ENCODE results near the gene GAS1. TPM values are rescaled to one million over a fixed set of nuclear protein-coding genes. Genes with fewer than 3 reads are reported as not detected.

Gene GAS1
- total RNA-seq, 1 experiment from 2014 or later: 0.07 TPM

GRCh38 chr9:86971742-86972141 lies 24.4 kb upstream of the GAS1 start:
- no peak overlapping the region for H3K4me2 ChIP-seq (ENCODE audit: low read length)
- TF ChIP-seq EZH2phosphoT487 (IDR thresholded peaks at IDR 0.05; ENCODE audit: borderline replicate concordance): no peak
- TF ChIP-seq SRF (IDR thresholded peaks at IDR 0.05; ENCODE audit: low read depth): no peak
- no peak for TF ChIP-seq ZFX (IDR thresholded peaks at IDR 0.05)
- TF ChIP-seq POLR2A (IDR thresholded peaks at IDR 0.05; ENCODE audit: borderline replicate concordance, extremely low read depth, insufficient read depth, insufficient read length): no peak
- no peak for TF ChIP-seq CEBPB (IDR thresholded peaks at IDR 0.05; ENCODE audit: low read depth)
- TF ChIP-seq CBX3 (IDR thresholded peaks at IDR 0.05; ENCODE audit: low read depth): no peak
- TF ChIP-seq POLR2AphosphoS5 (IDR thresholded peaks at IDR 0.05; ENCODE audit: low read depth, low read length): no peak
- TF ChIP-seq ZNF274 (IDR thresholded peaks at IDR 0.05; ENCODE audit: low read depth, low read length): no peak
- TF ChIP-seq SP1 (IDR thresholded peaks at IDR 0.05; ENCODE audit: low read depth): no peak
- TF ChIP-seq JUND (IDR thresholded peaks at IDR 0.05): no peak
- no peak for TF ChIP-seq EZH2 (IDR thresholded peaks at IDR 0.05)
- no peak for TF ChIP-seq EGR1 (IDR thresholded peaks at IDR 0.05; ENCODE audit: low read depth)
- TF ChIP-seq FOSL1 (IDR thresholded peaks at IDR 0.05; ENCODE audit: low read depth): no peak
- TF ChIP-seq, protein P1, sequence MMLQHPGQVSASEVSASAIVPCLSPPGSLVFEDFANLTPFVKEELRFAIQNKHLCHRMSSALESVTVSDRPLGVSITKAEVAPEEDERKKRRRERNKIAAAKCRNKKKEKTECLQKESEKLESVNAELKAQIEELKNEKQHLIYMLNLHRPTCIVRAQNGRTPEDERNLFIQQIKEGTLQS (IDR thresholded peaks at IDR 0.05): no peak
- no peak for TF ChIP-seq ELF1 (IDR thresholded peaks at IDR 0.05; ENCODE audit: borderline replicate concordance, low read depth)
- TF ChIP-seq ZBTB33 (IDR thresholded peaks at IDR 0.05; ENCODE audit: extremely low read depth, insufficient replicate concordance, low read length): no peak
- no peak for TF ChIP-seq YY1 (IDR thresholded peaks at IDR 0.05; ENCODE audit: extremely low read depth, insufficient replicate concordance, low read depth, low read length)
- H3K4me1 ChIP-seq (ENCODE audit: control insufficient read depth in 1 of 2, insufficient read depth in 2 of 2, low read length in 2 of 2): no peaks in the 10 kb centered on the region
- no peaks in the 10 kb centered on the region for H3K9me3 ChIP-seq (ENCODE audit: control insufficient read depth in 1 of 2, insufficient read depth in 1 of 2, low read depth in 1 of 2, low read length in 2 of 2)
- H3K79me2 ChIP-seq (ENCODE audit: insufficient read depth, low read length): no peaks in the 10 kb centered on the region
- DNase-seq (ENCODE audit: low read depth, low spot score) (no peak), ATAC-seq (no peak)
- no peaks in the 10 kb centered on the region for H4K20me1 ChIP-seq (ENCODE audit: insufficient read depth)
- ChIA-PET CTCF (no interaction called here), RAD21 (ENCODE audit: low non-redundant PET in 1 of 2, low total read pairs in 2 of 2, uncharacterized antibody in 2 of 2, unreplicated experiment in 2 of 2) (no interaction called here), POLR2A (no interaction called here)
- H3K36me3 ChIP-seq (ENCODE audit: control insufficient read depth in 1 of 2, insufficient read depth in 2 of 2, low read length in 2 of 2): no peaks in the 10 kb centered on the region
- H3K9ac ChIP-seq (ENCODE audit: low read length): no peak overlapping the region
- no TSS peak for BruUV-seq (replicated peaks)
- H2AFZ ChIP-seq (ENCODE audit: low read depth, low read length, poor library complexity, severe bottlenecking): no peak overlapping the region
- intact Hi-C loops (cut with micrococcal nuclease): no loop called here
- H3K27ac ChIP-seq (ENCODE audit: low read depth, low read length): no peak overlapping the region
- H3K9me2 ChIP-seq (ENCODE audit: insufficient read depth): no peaks in the 10 kb centered on the region
- peaks cover 40% of the 10 kb centered on the region for H3K27me3 ChIP-seq (ENCODE audit: insufficient read depth, low read length)
- no peak overlapping the region for H3K4me3 ChIP-seq (replicated peaks in 1 of 2; ENCODE audit: low read depth in 1 of 2, low read length in 2 of 2)

Measured in HCT116 (cell line).